CD1c-positive myeloid dendritic cell (primary cell): ENCODE data around the gene LAMA3.

ENCODE experiments used
- DNase-seq: peaks from one replicate; pipeline ENCODE4 v3.0.0-alpha.2; 2016; ENCODE audit errors: extremely low spot score

LAMA3 gene

DNA sequence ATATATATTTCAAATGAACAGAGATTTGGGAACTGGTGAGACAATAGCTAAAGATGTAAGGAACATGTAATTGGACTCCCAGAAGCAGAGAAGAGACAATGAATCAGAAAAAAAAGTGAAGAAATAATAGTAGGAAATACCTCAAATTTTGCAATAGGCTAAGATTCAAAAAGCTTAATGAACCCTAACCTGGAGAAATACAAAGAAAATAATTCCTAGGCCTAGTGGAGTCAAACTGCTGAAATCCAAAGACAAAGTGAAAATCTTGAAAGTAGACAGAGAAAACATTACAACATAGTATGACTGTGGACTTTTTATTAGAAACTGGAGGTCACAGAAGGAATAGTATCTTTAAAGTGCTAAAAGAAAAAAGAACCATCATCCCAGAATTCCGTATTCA, 76.7 kb downstream of the LAMA3 start:
- no peak for DNase-seq

DNA sequence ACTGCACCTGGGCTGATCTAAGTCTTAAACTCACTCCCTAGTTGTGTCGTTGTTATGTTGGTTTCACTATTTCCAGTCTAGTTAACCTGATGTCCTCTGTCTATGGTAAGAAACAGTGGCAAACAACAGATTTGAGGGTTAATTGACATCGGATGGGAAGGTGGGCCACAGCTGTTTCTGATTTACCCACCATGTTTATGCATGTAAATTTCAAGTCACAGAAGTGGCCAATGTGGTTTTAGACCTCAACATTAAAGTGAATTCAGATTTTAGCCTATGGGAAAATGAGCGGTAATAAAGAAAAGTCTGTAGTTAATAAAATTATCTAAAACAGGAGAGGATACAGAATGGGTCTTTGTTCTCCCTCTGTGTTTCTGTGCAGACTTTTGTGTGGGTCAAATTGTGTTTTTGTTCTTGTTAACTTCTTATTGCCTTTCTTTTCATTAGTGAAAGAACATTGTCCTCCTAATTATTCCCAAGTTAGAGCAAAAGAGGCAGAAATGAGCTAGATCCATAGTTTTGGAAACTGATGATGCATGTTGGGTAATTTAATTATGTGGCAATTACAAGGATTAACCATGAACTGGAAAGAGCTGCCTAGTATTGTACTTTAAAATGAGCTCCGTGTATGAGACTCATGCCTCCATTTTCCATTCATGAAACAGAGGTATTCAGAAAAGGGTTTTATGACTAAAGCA, 83.2 kb downstream of the LAMA3 start:
- no peak for DNase-seq

DNA sequence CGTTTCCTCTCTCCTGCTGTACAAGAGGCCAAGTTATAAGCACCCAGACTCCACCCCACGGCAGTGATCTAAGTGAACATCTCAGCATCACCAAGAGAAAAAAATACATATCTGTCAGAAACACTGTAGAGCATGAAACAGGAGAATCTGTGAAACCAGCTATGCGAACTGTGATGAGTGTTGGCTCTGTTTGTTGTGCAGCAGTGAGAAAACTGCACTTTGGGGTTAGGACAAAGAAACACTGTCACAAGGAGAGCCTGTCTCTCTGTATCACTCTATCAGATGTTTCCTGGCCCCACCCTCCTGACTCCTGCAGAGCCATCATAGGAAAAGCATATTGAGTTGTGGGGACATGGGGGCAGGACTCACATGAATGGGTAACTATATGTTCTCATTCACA, 87.1 kb downstream of the LAMA3 start:
- DNase-seq: no peak

DNA sequence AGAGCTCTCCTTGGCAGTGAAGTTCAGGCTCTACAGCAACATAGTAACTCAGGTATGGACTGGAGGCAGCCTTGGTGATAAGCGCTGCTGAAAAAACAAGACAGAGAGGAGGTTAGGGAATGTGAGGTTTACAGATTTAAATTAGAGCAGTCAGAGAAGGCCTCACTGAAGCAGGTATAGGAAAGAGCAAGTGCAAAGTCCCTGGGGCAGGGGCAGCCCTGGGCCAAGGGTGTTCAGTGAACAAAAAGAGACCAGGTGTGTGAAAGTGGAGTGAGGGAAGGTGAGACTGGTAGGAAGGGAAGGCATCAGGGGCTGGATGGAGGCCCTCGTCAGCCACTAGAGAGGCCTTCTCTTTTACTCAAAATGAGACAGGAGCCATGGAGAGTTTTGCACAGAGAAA, 89.6 kb downstream of the LAMA3 start:
- no peak for DNase-seq

DNA sequence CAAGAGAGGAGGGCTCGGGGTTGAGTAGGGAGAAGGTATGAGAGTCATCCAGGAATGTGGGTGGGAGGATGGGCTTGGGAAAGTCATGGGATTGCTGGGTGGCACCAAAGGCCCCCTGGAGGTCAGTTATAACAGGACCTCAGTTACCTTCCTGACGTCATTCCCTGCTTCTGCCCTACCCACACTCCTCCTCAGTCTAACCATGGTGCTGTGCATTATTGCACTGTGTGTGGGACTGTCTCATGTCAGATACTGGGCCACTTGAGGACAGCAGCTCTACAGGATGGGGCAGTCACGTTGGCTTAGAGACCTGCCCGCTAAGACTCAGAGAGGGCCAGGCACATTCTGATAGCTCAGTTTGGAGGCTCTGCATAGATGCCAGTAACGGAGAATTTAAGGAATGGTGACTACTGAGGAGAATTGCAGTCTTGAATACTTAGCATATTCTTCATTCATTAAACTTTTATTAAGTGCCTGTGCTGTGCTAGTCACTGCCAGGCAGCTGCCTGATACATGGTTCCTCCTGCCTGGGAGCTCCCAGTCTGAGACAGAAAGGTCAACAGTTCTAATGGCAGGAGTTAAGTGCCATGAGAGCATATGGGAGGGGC, 90.5 kb downstream of the LAMA3 start:
- no peak for DNase-seq

DNA sequence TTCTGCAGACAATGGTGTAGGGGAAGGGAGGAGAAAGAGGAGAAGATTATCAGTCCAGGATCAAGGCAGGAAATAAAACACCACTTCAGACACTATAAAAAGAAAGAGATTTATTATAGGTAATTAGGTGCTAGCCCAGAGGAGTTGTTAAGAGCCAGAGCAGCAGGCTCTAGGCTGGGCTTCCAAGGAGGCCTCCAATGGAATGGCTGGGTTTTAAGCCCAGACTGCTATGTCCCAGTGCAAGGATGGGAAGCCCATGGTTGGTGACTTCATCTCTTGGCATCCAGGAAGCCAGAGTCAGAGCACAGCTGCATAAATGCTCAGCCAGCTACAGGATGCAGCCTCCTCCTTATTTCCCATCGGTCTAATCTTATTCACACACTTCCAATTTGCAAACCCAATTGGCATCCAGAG, 95.6 kb downstream of the LAMA3 start:
- DNase-seq: no peak

DNA sequence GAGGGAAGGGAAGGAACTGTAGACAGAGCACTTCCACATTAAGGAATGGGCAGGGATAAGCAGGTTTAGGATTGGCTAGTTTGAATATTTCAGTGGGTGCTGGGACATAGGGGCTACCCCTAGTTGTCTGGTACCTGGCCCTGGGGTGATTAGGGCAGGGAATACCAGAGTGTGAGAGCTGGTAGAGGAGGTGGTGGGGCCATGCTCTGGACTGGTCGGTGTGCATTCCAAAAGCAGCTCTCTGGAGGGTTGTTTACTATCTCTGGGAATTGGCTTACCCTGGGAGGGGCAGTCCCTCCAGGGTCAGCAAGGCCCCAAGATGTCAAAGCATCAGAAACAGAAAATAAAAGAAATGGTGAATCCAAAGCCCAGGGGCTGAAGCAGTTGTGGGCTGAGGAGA, 103.8 kb downstream of the LAMA3 start:
- DNase-seq: no peak

DNA sequence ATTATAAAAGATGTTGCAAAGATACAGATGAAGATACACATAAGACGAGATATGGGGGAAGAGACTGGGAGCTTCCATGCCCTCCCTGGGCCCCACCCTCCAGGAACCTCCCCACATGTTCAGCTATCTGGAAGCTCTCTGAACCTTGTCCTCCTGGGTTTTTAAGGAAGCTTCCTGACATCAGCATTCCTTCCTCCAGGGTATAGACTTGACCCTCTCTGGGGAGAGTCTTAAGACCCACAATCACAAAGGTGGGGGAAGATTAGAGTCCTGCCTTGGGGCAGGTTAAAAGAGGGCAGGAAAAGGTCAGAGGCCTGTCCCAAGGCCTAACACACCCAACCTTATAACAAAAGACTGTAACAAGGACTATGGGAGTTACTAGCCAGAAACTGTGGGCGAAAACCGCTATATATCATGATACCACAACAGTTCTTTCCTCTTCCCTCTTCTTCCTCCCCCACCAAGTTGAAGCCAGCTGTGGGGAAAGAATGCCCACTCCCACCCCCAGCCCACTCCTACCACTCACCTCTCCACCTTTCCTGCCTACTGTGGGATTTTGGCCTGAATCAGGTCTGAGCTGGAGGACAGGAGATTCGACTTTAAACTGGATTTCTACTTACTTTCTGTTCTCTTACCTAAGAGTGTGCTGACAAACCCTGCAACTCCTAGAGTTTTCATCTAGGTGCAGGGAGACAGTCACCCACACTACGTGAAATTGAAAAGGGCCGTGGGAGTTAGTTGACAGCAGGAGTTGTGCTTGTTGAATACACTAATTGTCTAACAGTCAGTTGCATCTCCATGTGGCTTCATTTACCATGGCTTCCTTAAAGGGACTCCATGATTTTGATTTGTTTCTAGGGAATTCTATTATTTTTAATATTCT, 105.0 kb downstream of the LAMA3 start:
- DNase-seq: no peak

DNA sequence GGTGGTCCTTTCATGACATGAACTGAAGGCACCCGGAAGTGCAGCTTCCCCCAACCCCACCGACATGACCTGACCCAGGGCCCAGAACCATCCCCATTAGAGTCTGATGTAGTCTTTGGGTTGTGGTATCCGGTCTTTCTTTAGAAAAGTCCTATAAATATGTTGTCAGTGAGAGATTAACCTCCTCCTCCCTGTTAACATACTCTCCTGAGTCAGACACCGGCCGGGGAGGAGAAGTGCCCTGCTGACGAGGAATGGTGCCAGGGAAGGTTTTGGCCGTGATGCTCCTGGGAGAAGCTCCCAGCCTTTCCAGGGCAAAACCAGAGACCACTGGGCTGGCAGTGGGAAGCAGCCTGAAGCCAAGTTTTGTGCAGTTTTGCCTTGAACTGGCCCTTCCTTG, 109.0 kb downstream of the LAMA3 start:
- no peak for DNase-seq

DNA sequence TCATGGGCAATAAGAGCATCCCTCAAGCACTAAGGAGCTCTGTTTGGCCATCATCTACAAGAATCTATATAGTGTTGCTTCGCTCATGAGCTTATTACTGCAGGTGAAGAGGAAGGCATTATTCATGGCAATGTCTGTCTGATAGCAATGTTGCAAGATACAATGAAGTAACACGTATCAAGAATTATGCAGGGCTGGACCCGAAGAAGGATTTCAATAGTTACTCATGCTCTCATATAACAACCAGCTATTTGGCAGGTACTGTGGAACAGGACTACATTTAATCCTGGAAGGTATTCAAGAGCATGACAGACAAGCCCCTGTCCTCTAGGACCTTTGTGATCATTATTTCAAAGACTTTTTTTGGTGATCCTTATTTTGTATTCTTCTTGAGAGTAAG, 109.6 kb downstream of the LAMA3 start:
- DNase-seq: no peak

DNA sequence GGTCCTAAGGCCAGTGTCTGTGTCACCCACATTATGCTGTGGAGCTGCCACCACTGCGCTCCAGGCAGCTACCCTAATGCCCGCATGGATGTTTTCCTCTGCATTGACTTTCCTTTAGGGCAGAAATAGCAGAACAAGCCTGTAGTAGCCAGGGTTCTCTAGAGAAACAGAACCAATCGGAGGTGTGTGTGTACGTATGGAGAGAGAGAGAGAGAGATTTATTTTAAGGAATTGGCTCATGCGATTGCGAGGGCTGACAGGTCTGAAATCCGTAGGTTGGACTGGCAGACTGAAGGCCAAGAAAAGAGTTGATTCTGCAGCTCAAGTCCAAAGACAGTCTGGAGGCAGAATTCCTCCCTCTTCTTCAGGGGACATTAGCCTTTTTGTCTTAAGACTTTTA, 110.3 kb downstream of the LAMA3 start:
- no peak for DNase-seq

DNA sequence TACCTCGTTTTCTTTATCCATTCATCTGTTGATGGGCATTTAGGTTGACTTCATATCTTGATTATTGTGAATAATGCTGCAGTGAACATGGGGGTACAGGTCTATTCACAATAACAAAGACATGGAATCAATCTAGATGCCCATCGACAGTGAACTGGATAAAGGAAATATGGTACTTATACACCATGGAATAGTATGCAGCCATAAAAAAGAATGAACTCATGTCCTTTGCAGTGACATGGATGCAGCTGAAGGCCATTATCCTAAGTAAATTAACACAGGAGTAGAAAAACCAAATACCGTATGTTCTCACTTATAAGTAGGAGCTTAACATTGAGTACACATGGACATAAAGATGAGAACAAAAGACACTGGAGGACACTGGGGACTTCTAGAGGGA, 111.6 kb downstream of the LAMA3 start:
- DNase-seq: no peak

DNA sequence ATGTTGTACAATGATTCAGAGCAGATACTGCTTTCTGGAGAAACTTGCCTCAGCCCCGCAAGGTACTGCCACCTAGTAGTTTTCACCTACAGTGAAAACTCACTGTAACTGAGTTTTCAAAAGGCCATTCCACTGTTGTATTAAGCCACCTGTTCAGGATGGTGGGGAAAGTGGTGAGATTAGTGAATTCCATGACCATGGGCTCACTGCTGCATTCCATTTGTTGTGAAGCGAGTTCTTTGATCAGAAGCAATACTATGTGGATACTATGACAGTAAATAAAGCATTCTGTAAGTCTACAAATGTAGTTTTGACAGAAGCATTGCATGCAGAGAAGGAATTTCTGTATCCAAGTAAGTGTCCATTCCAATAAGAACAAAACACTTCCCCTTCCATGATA, 113.6 kb downstream of the LAMA3 start:
- no peak for DNase-seq

DNA sequence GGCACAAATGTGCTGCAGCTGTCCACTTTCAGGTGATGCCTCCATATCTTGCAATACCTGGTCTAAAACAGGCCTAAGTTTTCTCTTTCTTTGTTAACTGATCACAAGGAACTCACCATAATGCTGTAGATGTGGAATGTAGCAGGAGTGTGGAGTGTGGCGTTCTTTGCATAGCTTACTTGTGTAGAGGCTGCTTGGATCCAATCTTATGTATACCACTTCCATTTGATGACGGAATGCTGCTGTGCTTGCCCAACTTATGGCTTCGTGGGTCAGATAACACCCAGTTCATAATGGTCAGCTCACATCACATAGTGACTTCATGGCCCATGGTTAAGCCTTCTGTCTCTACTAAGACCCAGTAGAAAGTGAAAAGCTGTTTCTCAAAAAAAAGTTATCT, 114.5 kb downstream of the LAMA3 start:
- DNase-seq: no peak

DNA sequence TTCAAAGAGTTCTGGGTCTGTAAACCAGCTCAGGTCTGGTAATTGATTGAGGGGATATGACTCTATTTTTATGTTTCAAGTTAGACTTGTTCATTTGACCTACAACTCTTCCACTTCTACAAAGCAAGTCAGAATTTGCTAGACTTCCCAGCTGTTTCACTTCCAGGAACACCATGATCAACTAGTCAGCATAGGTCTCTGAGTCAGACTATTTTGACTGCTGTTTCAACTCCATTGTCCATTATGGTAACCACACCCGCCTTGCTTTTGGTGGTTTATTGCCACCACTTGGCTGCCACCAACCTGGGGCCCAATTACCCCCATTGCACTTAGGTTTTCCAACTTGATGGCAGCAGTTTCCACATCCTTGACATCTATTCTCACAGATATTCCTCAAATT, 116.6 kb downstream of the LAMA3 start:
- no peak for DNase-seq

DNA sequence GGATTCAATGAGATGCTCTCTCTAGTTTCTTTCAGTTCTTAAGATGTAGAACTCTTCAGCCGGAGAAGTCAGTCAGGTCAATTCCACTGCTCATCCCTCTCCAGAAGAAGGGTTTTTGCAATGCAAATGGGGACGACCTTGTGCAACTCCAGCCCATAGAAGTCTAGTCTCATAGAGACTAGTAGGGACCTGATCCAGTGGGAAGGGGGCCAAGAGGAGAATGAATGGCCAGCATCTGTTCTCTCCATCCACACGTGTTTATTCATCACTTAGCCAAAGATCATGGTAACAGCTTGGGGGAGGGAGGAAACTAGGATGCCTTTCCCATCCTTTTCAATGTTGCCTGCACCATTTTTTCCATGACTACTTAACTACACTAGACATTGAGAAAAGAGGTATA, 120.2 kb downstream of the LAMA3 start:
- no peak for DNase-seq

DNA sequence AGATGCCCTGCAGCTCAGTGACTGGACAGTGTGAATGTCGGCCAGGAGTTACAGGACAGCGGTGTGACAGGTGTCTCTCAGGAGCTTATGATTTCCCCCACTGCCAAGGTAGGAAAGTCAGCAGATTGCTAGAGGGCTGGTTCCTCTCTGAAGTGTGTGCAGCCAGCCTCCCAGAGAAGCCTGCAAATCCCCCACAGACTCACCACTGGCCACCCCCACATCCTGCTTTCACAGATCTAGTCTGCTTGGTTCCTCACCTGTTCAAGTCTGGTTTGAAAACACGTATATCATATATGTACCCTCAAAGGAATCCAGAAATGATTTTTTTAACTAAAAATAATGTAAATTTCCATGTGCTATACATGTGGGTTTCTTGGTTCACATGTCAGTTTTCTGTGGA, 121.1 kb downstream of the LAMA3 start:
- no peak for DNase-seq

DNA sequence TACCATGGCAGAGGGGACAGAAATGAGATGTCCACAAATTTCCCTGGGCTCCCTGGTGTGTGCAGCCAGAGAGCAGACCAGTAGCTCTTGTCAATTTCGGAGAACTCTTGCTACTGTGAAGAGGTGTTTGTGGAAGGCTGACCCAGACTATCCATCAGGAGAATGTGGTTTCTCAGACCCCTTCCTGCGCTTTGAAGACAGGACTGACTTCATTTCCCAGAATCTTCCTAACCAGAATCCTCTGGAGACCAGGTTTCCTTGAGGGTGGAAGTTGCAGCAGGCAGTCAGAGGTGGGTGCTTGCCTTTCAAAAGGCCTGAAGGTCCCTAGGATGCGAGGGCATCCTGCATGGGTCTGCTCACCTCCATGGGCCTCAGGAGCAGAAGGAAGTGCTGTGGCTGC, 121.9 kb downstream of the LAMA3 start:
- no peak for DNase-seq

DNA sequence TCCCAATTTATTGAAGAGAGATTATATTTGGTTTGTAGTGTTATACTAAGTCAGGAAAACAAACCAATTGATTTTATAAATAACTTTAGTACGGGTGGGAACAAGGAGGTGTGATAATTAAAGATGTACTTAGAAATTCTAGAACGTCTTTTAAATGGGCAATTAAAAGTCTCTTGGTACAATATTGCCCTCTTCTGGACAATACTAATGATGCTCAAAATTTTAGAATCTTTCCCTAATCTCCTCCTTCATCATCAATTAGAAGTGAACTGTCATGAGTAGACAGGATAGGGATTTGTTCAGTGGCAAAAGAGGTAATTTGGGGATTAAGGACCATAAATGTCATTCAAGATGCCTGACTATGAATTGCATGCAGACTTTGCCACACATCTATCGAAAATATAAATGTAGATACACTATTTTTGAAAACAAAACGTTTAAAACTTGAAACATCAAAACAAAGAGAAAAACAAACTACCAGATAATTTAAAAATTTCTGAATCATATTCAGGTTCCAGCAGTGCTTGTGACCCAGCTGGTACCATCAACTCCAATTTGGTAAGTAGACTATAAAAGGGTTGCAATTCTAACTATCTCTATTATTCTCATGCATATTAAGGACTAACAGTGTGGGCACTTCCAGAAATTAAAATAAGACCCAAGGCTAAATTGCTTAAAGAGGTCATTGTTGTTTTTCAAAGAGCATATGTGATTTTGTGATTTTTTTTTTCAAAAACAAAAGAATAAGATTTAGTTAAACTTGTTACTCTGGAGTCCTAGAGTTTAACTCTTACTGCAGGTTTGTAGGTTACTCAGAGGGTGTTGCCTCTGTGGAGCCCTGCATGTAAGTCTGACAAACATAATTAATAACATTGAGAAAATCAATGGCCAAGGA, 123.5 kb downstream of the LAMA3 start:
- DNase-seq: peak; percentile 45

DNA sequence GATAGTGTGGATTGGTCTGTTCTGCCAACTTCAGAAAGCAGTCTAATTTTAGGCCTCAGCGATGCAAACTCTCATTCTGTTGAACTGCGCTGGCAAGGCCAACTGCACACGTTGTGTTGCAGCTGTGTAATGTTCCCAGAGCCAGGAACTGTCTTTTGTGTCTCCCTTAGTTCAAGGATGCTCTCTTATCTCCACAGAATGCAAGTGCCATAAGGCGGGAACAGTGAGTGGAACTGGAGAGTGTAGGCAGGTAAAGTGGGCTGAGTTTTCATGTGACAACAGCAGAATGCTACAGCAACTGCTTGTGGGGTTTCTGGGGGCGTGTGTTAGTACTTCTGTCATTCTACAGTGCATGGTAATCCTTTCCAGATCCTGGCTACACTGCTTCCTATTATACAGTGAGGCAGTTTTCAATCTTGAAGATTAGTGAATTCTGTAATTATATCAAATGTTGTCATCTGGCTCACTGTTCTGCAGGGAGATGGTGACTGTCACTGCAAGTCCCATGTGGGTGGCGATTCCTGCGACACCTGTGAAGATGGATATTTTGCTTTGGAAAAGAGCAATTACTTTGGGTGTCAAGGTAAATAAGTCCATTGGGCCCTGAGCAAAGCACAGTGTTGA, 125.8 kb downstream of the LAMA3 start:
- no peak for DNase-seq

DNA sequence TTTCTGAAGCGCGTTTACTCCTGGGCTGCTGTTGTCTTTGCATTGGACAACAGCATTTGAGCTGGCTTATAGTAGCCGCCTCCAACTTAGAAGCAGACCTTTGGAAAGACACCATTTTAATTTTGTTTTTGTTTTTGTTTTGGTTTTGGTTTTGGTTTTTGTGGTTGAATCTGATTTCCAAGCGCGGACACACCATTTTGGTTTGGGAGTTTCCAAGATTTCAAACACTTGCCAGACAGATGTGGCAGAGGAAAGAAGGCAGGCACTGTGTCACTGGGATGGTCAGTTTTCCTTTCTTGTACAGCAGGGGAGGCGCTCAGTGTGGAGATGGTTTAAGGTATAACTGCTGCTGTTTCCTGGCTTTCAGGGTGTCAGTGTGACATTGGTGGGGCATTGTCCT, 126.8 kb downstream of the LAMA3 start:
- DNase-seq: no peak

DNA sequence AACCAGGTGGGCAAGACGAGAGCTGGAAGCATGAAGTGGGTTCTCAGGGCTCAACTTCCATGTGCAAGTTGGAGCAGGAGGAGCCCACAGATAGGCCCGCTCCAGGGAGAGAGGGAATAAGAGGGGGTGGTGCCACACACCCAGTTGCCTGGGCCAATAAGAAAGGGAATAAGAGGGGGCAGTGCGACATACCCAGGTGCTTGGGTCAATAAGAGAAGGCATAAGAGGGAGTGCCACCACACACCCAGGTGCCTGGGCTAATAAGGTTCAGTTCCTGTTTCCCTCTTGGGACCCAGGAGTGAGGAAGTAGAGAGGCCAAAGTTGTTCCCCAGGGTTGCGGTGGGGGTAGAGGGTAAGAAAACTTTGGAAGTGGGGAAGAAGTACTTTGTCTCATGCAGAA, 127.5 kb downstream of the LAMA3 start:
- DNase-seq: no peak
